ENCODE results near the gene SH3D21. TPM values are rescaled to one million over a fixed set of nuclear protein-coding genes. Genes with fewer than 3 reads are reported as not detected.

Gene SH3D21
- polyA plus RNA-seq, 4 donors, result 18.5 to 40.8 (median 29.9) TPM

DNA sequence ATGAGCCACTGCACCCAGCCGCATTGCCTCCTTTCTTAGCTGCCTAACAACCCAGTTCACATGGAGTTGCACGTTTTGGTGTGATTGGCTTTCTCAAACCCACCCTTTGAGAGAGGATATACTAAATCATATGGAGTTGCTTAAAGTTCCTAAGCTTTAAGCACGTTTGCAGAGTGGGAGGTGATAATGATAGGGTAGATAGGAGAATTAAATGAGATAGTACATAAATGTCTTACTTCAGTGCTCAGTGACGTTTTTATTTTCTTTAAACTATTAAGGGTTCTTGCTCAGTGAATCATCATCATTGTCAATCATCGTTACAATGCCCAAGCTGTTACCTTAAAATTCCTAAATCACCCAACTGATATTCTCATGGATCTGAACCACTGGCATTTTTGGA, 2.9 kb upstream of the SH3D21 start:
- no peak for DNase-seq (ENCODE audit: low read depth in 4 of 4, low spot score in 2 of 4)

GRCh38 chr1:36303650-36304360, 2.4 kb upstream of the SH3D21 start:
- no peak for DNase-seq (ENCODE audit: low read depth in 4 of 4, low spot score in 2 of 4)

DNA sequence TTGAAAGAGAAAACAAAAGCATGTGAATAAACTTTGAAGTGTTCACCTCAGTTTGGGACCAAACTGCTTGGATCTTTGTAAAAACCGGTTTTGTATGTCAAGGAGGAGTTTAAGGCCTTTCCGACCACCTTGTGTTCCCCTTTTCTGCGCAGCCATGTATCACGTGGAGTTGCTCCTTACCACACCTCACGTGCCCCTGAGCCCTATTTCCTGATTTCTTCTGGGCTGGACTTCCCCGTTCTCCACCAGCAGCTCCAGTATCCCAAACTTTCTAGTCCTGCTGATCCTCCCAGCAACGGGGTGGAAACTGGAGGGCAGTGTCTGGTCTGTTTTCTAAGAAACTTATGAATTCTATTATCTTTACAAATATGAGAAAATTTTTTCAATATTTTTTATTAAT, 1.6 kb upstream of the SH3D21 start:
- no peak for DNase-seq (ENCODE audit: low read depth in 4 of 4, low spot score in 2 of 4)

- no peak for DNase-seq (ENCODE audit: low read depth in 4 of 4, low spot score in 2 of 4)
Observed at GRCh38 chr1:36304970-36305914, 926 bp upstream of the SH3D21 start.

GRCh38 chr1:36305915-36306209, 306 bp upstream of the SH3D21 start:
- no peak for DNase-seq (ENCODE audit: low read depth in 4 of 4, low spot score in 2 of 4)

DNA sequence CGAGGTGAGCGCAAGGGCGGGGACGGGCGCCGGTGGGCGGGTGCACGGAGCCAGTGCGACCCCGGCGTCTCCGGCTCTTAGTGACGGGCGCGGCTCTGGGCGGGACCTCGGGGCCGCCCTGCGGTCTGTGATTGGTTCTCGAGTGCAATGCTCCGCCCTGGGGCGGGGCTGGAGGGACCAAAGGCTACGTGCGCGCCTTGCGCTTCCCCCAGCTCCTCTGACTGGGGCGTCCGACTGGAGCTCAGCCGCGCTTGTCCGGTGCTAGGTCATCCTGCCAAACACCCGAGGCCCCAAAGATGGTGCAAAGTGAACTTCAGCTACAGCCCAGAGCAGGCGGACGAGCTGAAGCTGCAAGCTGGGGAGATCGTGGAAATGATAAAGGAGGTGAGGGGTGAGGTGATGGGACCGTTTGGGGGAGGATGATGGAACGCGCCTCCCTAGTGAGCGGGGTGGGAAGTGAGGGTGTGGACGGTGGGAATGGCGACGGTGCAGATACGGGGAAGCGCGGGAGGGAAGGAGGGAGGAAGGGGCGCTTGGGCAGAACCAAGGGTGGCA, 811 bp downstream of the SH3D21 start:
- DNase-seq (ENCODE audit: low read depth in 4 of 4, low spot score in 2 of 4), result peak in 3 of 4 donors; percentile 77 to 91 (median 90)

- DNase-seq (ENCODE audit: low read depth in 4 of 4, low spot score in 2 of 4), result no peak
Observed at GRCh38 chr1:36307601-36308330, 1.6 kb downstream of the SH3D21 start.

DNA sequence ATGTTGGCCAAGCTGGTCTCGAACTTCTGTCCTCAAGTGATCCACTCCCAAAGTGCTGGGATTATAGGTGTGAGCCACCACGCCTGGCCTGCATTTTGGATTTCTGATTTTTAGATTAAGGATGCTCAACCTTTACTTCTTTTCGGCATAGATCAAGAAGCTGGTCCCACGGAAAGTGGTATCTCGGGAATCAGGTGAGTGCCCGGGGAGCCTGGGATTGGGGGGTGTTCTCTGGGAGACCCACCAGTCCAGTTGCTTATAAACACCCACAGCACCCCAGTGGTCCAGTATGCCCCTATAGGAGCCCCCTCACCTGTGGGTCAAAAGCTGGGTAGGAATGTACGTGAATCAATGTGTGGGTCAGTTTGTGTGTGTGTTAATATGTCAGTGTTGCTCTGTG, 3.2 kb downstream of the SH3D21 start:
- DNase-seq (ENCODE audit: low read depth in 4 of 4, low spot score in 2 of 4), result no peak

DNA sequence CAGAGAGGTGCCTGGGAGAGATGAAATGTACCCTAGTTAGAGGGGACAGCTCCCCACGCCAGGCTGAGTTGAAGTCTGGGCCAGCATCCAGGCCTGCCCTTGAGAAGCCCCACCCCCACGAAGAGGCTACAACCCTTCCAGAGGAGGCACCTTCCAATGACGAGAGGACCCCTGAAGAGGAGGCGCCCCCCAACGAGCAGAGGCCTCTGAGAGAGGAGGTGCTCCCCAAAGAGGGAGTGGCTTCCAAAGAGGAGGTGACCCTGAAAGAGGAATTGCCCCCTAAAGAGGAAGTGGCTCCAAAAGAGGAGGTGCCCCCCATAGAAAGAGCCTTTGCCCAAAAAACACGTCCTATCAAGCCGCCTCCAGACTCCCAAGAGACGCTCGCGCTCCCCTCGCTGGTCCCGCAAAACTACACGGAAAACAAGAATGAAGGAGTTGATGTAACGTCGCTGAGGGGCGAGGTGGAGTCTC, 14.2 kb downstream of the SH3D21 start:
- no peak for DNase-seq (ENCODE audit: low read depth in 4 of 4, low spot score in 2 of 4)

- no peak for DNase-seq (ENCODE audit: low read depth in 4 of 4, low spot score in 2 of 4)
Observed at GRCh38 chr1:36320767-36321118, 14.6 kb downstream of the SH3D21 start.

DNA sequence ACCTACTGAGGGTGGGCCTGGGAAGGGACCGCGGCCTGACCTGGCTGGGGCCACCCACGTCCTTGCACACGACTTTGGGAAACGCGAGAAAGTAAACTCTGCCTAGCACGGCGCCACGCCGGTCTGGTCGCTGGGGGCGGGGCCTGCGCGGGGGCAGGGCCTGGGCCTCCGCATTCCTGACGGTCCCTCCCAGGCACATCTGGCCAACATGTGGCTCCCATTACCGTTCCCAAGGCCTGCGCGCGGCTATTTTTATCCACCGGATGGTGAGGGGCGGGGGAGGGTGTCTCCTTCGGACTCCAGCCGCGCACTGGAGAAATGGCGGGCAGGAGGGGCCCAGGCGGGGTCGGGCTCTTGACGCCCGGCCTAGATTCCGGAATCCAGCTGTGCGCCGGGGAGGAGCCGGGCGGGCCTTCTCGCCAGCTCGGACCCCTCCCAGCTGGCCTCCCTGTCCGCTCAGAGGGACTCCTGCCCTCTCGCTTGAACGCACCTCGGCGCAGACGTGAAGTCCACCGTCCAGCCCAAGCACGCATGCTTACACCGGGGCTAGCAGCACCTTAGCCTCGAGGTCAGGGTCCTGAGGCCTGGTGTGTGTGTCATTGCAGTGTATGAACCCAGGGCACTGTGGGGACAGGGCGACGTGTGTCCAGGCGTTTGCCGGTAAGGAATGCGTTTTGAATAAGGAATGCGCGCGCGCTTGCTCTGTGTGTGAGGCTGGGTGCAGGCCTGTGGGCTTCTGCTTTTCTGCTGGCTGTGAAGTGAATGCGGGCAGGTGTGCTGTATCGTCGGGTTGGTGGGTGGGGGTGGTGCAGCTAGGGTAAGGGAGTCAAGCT, 15.2 kb downstream of the SH3D21 start:
- DNase-seq (ENCODE audit: low read depth in 4 of 4, low spot score in 2 of 4), result peak in 3 of 4 donors; percentile 77 to 90 (median 83)

GRCh38 chr1:36322041-36322785, 16.0 kb downstream of the SH3D21 start:
- no peak for DNase-seq (ENCODE audit: low read depth in 4 of 4, low spot score in 2 of 4)

- DNase-seq (ENCODE audit: low read depth in 4 of 4, low spot score in 2 of 4), result no peak
Observed at GRCh38 chr1:36322786-36323635, 16.8 kb downstream of the SH3D21 start.

- DNase-seq (ENCODE audit: low read depth in 4 of 4, low spot score in 2 of 4), result peak; percentile 77 to 87 (median 86)
Observed at GRCh38 chr1:36323636-36324352, 17.6 kb downstream of the SH3D21 start, which contains the start of gene EVA1B. TSS of gene EVA1B (minus strand) at chr1:36323645. CDS start at chr1:36323037, 608 bp downstream.

GRCh38 chr1:36324353-36324703, 18.2 kb downstream of the SH3D21 start:
- peak in 2 of 4 donors; percentile 63 to 73 for DNase-seq (ENCODE audit: low read depth in 4 of 4, low spot score in 2 of 4)

- no peak for DNase-seq (ENCODE audit: low read depth in 4 of 4, low spot score in 2 of 4)
Observed at GRCh38 chr1:36326499-36326898, 20.3 kb downstream of the SH3D21 start.

GRCh38 chr1:36327421-36328087, 21.4 kb downstream of the SH3D21 start:
- no peak for DNase-seq (ENCODE audit: low read depth in 4 of 4, low spot score in 2 of 4)

All from left renal cortex interstitium (tissue), 4 donors.